HFFc6 (cell line): ENCODE results near the gene CAPN11. TPM values are rescaled to one million over a fixed set of nuclear protein-coding genes. Genes with fewer than 3 reads are reported as not detected.

Experiments
- DNase-seq: peaks from one replicate; pipeline ENCODE4 v3.0.0-alpha.2; 2018
- H3K27ac Mint-ChIP-seq: 2 replicates; pipeline ENCODE4 v1.8.0; 2020; ENCODE audit warnings: mild to moderate bottlenecking, mixed read lengths
- H3K27me3 Mint-ChIP-seq: 2 replicates; pipeline ENCODE4 v1.8.0; 2021; ENCODE audit warnings: mild to moderate bottlenecking, moderate library complexity, mixed read lengths; ENCODE audit not compliant: insufficient read depth
- H3K36me3 Mint-ChIP-seq: 2 replicates; pipeline ENCODE4 v1.8.0; 2021; ENCODE audit warnings: low read depth, mixed read lengths
- H3K4me1 Mint-ChIP-seq: 2 replicates; pipeline ENCODE4 v1.8.0; 2020; ENCODE audit warnings: low read depth, mixed read lengths
- H3K4me3 Mint-ChIP-seq: 2 replicates; pipeline ENCODE4 v1.8.0; 2020; ENCODE audit warnings: mild to moderate bottlenecking, moderate library complexity, mixed read lengths
- H3K9me3 Mint-ChIP-seq: 2 replicates; pipeline ENCODE4 v1.8.0; 2020; ENCODE audit warnings: mild to moderate bottlenecking, mixed read lengths
- CTCF ChIP-seq: fragments of 200-600 bp; sonication (generic); IDR thresholded peaks from 2 replicates; pipeline ENCODE4 v1.5.0; 2021; ENCODE audit warnings: antibody characterized with exemption, mild to moderate bottlenecking
- total RNA-seq, 6 experiments: library from RNA; stranded (reverse); fragmentation: NEBNext Ultra II Directional; extraction: Animal tissue kit (Norgen Biotek cat#: 25700); gene quantifications; 2 replicates in 1 of 6; 3 replicates in 5 of 6; pipeline ENCODE4 v1.2.3, GENCODE V29; 2021

Gene CAPN11
- total RNA-seq, 6 experiments from 2014 or later: not detected

DNA sequence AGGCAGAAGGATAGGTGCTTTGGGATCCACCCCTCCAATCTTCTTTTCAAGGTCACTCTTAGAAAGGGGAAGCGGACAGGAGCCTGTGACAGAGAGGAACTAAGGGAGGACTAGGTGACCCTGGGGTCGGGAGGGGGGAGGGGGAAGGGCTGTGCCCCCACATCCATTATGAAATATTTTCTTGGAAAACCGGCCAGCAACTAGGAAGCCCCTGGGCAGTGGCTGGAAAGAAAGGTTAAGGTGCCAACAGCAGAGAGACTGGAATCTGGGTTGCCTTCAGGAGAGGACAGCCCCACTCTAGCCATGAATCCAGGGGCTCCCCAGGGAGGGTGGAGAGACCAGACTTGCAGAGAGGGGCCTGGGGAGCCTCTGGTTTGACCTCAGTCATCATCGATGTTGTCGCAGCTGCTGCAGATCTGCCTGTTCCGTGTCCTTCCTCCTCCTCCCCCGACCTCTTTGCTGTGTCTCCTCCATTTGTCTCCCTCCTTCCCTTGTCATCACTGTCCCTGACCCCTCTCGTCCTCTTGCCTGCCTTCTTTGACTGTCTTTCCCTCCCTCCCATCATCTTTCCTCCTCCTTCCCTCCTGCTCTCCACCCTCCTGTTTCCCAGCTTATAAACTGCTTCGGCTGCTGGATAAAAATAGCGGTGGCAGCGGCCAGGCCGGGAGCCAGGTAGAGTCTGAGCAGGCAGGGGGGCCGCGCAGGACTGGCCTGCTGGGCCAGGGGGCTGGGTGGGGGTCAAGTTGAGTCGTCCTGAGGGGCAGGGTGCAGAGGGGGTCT lies 67.9 kb downstream of the CAPN11 start:
- no peak for DNase-seq
- Mint-ChIP-seq H3K36me3 (no peaks in the 10 kb centered on the region), H3K27ac (no peak overlapping the region), H3K27me3 (no peaks in the 10 kb centered on the region; the same call in 1 of the 2 replicates), H3K4me3 (no peak overlapping the region), H3K4me1 (peaks cover 44% of the 10 kb centered on the region), H3K9me3 (no peaks in the 10 kb centered on the region)
- TF ChIP-seq CTCF: no peak

GRCh38 chr6:44227148-44227793 lies 68.7 kb downstream of the CAPN11 start:
- no peak for TF ChIP-seq CTCF
- DNase-seq: no peak
- Mint-ChIP-seq H3K36me3 (no peaks in the 10 kb centered on the region), H3K27ac (no peak overlapping the region), H3K4me1 (peaks cover 37% of the 10 kb centered on the region), H3K27me3 (no peaks in the 10 kb centered on the region; the same call in 1 of the 2 replicates), H3K4me3 (no peak overlapping the region), H3K9me3 (no peaks in the 10 kb centered on the region)

DNA sequence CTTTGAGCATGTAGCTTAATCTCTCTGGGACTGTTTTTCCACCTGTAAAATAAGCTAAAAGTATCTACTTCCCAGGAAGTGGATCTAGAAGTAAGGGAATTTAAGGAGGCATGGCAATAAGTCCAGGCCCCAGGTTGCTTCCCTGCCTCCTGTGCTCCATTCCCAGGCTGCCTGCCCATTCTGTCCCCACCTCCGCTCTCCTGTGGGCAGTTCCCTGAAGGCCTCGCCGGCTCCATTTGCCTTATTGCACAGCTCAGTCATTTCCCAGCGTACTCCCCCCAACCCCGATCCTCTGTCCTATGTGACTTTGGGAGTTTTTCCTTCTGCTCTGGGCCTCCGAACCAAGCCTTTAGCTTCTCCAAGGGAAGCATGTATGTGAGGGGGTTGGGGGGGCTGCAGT lies 69.4 kb downstream of the CAPN11 start:
- Mint-ChIP-seq H3K36me3 (no peaks in the 10 kb centered on the region), H3K27me3 (no peaks in the 10 kb centered on the region; the same call in 1 of the 2 replicates), H3K4me3 (no peak overlapping the region), H3K27ac (no peak overlapping the region), H3K4me1 (peaks cover 30% of the 10 kb centered on the region), H3K9me3 (no peaks in the 10 kb centered on the region)
- TF ChIP-seq CTCF: no peak
- DNase-seq: no peak

- peaks cover 30% of the 10 kb centered on the region for H3K4me1 Mint-ChIP-seq
- no peaks in the 10 kb centered on the region for H3K9me3 Mint-ChIP-seq
- no peak for DNase-seq
- no peaks in the 10 kb centered on the region for H3K36me3 Mint-ChIP-seq
- no peak overlapping the region for H3K27ac Mint-ChIP-seq
- TF ChIP-seq CTCF: no peak
- no peaks in the 10 kb centered on the region; the same call in 1 of the 2 replicates for H3K27me3 Mint-ChIP-seq
- H3K4me3 Mint-ChIP-seq: no peak overlapping the region
Measured at GRCh38 chr6:44228433-44228832, 69.8 kb downstream of the CAPN11 start.

- Mint-ChIP-seq H3K27ac (no peak overlapping the region), H3K9me3 (no peaks in the 10 kb centered on the region), H3K27me3 (peaks cover 2% of the 10 kb centered on the region), H3K36me3 (no peaks in the 10 kb centered on the region), H3K4me3 (no peak overlapping the region), H3K4me1 (peaks cover 34% of the 10 kb centered on the region)
- DNase-seq: no peak
- TF ChIP-seq CTCF: no peak
Measured at GRCh38 chr6:44228836-44229235, 70.2 kb downstream of the CAPN11 start.
